ENCODE measurements around the gene ZBTB12.

ZBTB12 gene

GRCh38 chr6:31896493-31896855 is 5.4 kb downstream of the ZBTB12 start:
- DNase-seq, result no peak

- no peak for DNase-seq
Measured at GRCh38 chr6:31892821-31893220, 9.1 kb downstream of the ZBTB12 start.

- no peak for DNase-seq
Measured at GRCh38 chr6:31889331-31889972, 12.4 kb downstream of the ZBTB12 start.

GRCh38 chr6:31888276-31889258 is 13.3 kb downstream of the ZBTB12 start:
- DNase-seq, result peak; percentile 63

- DNase-seq, result no peak
Measured at GRCh38 chr6:31887173-31888007, 14.5 kb downstream of the ZBTB12 start.

- no peak for DNase-seq
Measured at GRCh38 chr6:31886541-31886991, 15.3 kb downstream of the ZBTB12 start.

GRCh38 chr6:31884528-31885035 is 17.3 kb downstream of the ZBTB12 start:
- DNase-seq, result no peak

GRCh38 chr6:31883676-31884075 is 18.2 kb downstream of the ZBTB12 start:
- no peak for DNase-seq

- no peak for DNase-seq
Measured at GRCh38 chr6:31882344-31882743, 19.5 kb downstream of the ZBTB12 start.

- no peak for DNase-seq
Measured at GRCh38 chr6:31881136-31881859, 20.6 kb downstream of the ZBTB12 start.

- DNase-seq, result no peak
Measured at GRCh38 chr6:31880616-31881015, 21.3 kb downstream of the ZBTB12 start.

- no peak for DNase-seq
Measured at GRCh38 chr6:31879901-31880300, 22.0 kb downstream of the ZBTB12 start.

GRCh38 chr6:31879143-31879542 is 22.7 kb downstream of the ZBTB12 start:
- no peak for DNase-seq

- DNase-seq, result no peak
Measured at GRCh38 chr6:31878726-31879125, 23.2 kb downstream of the ZBTB12 start, which contains the start of gene SLC44A4. SLC44A4 (minus strand) TSS chr6:31878997; CDS start chr6:31878980, 17 bp downstream.

- no peak for DNase-seq
Measured at GRCh38 chr6:31878222-31878621, 23.7 kb downstream of the ZBTB12 start.

- DNase-seq, result no peak
Measured at GRCh38 chr6:31877651-31878161, 24.2 kb downstream of the ZBTB12 start.

- no peak for DNase-seq
Measured at GRCh38 chr6:31877125-31877650, 24.7 kb downstream of the ZBTB12 start.

- DNase-seq, result no peak
Measured at GRCh38 chr6:31876357-31876756, 25.5 kb downstream of the ZBTB12 start.

- no peak for DNase-seq
Measured at GRCh38 chr6:31875877-31876276, 26.0 kb downstream of the ZBTB12 start.

GRCh38 chr6:31874836-31875572 is 26.9 kb downstream of the ZBTB12 start:
- DNase-seq, result no peak
